HS-27A (cell line): Measurements from ENCODE around the gene SELENON.
A peak's percentile ranks its signal among the peaks of the same experiment; 100 is the strongest.

ENCODE experiments used
- DNase-seq: peaks from one replicate; pipeline ENCODE4 v3.0.0-alpha.2; 2012; ENCODE audit warnings: low read depth, missing footprints

Gene SELENON

GRCh38 chr1:25795211-25795610 lies 4.8 kb upstream of the SELENON start:
- no peak for DNase-seq

GRCh38 chr1:25795946-25796810 lies 3.8 kb upstream of the SELENON start:
- no peak for DNase-seq

GRCh38 chr1:25796811-25797458 lies 3.1 kb upstream of the SELENON start:
- DNase-seq, result peak; percentile 61

GRCh38 chr1:25797939-25798338 lies 2.1 kb upstream of the SELENON start:
- no peak for DNase-seq

- no peak for DNase-seq
Observed at GRCh38 chr1:25798666-25799351, 1.2 kb upstream of the SELENON start.

GRCh38 chr1:25799352-25799934 lies 550 bp upstream of the SELENON start:
- DNase-seq, result no peak

GRCh38 chr1:25800703-25801377 lies 847 bp downstream of the SELENON start:
- no peak for DNase-seq

GRCh38 chr1:25802915-25803314 lies 2.9 kb downstream of the SELENON start:
- DNase-seq, result no peak

- no peak for DNase-seq
Observed at GRCh38 chr1:25803368-25803767, 3.4 kb downstream of the SELENON start.

- DNase-seq, result no peak
Observed at GRCh38 chr1:25804244-25804963, 4.4 kb downstream of the SELENON start.

- no peak for DNase-seq
Observed at GRCh38 chr1:25804964-25805862, 5.2 kb downstream of the SELENON start.

- no peak for DNase-seq
Observed at GRCh38 chr1:25805863-25806225, 5.9 kb downstream of the SELENON start.

GRCh38 chr1:25806418-25806817 lies 6.4 kb downstream of the SELENON start:
- no peak for DNase-seq

- no peak for DNase-seq
Observed at GRCh38 chr1:25807480-25808390, 7.7 kb downstream of the SELENON start.

- DNase-seq, result no peak
Observed at GRCh38 chr1:25808481-25809244, 8.7 kb downstream of the SELENON start.

GRCh38 chr1:25809283-25809926 lies 9.4 kb downstream of the SELENON start:
- no peak for DNase-seq

- no peak for DNase-seq
Observed at GRCh38 chr1:25809929-25810328, 9.9 kb downstream of the SELENON start.
